H7 (cell line): Measurements from ENCODE around the gene CCN5. TPM values are rescaled to one million over a fixed set of nuclear protein-coding genes. Genes with fewer than 3 reads are reported as not detected.

ENCODE experiments used
- DNase-seq: peaks from one replicate; pipeline ENCODE4 v3.0.0; 2012
- H3K27me3 ChIP-seq: 2 replicates; pipeline ENCODE4 v1.6.0; 2011; ENCODE audit warnings: mild to moderate bottlenecking, low read length; ENCODE audit not compliant: control insufficient read depth, insufficient read depth
- H3K36me3 ChIP-seq: replicated peaks from 2 replicates; pipeline ENCODE4 v1.5.1; 2011; ENCODE audit warnings: low read length; ENCODE audit not compliant: control insufficient read depth, insufficient read depth
- H3K4me3 ChIP-seq: 2 replicates; pipeline ENCODE4 v1.5.1; 2011; ENCODE audit warnings: low read depth, mild to moderate bottlenecking, control low read depth, low read length, moderate library complexity; ENCODE audit not compliant: insufficient read depth
- total RNA-seq: library from RNA; depleted of rRNA; stranded (reverse); fragments of >200 nt; shearing (Covaris generic); gene quantifications from 2 replicates; pipeline ENCODE4 v1.2.3, GENCODE V29; 2014

Gene CCN5
- total RNA-seq, 1 experiment from 2014 or later = not detected

DNA sequence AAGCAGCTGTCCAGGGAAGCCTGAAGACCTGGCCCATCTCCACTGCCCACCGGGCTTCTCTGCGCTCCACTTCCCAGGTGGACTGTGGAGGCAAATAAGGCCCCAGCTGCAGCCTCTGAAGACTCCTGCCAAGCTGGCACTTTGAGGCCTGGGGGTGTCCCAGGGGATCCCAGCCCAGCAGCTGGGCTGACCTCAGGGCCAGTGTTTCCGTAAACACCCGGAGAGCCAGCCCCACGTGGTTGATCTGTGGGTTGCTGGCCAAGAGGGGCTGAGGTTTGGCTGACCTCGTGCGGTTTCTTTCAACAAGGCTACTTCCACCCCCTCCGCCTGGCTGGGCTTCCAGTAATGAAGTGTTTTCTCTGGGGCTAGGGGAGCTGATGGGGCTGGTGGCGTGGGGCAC lies 12.4 kb upstream of the CCN5 start:
- no peaks in the 10 kb centered on the region for H3K27me3 ChIP-seq
- no peak overlapping the region for H3K4me3 ChIP-seq
- no peaks in the 10 kb centered on the region for H3K36me3 ChIP-seq
- no peak for DNase-seq

DNA sequence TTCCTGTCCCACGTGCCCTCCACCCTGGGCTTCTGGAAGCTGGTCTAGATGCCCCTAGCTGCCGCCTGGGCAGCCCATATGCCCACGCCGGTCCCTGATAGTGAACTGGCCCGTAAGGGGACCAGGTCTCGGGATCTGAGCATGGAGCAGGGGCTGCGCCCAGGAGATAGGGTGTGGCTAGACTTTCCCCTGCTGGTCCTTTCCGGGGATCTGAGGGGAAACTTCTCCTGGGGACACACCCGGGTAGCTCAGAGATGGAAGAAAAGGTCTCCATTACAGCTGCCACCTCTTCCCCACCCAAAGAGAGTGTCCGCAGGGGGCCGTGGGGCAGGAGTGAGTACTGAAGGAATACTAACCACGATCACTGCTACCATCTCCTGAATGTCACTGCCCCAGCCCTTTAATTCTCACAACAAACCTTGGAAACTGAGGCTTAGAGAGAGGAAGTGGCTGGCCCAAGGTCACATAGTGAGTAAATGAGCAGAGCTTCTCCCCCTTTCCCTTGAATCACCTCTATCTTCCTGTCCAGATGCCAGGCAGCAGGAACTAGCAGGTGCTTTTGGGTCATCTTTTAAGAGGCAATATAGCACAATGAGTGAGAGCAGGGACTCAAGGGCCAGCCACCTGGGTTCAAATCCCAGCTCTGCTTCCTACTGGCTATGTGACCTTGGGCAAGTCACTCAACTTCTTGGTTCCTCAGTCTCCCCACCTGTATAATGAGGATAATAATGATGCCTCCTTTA lies 11.8 kb upstream of the CCN5 start:
- Histone ChIP-seq H3K36me3 (no peaks in the 10 kb centered on the region), H3K4me3 (no peak overlapping the region), H3K27me3 (no peaks in the 10 kb centered on the region)
- DNase-seq = peak; percentile 35

DNA sequence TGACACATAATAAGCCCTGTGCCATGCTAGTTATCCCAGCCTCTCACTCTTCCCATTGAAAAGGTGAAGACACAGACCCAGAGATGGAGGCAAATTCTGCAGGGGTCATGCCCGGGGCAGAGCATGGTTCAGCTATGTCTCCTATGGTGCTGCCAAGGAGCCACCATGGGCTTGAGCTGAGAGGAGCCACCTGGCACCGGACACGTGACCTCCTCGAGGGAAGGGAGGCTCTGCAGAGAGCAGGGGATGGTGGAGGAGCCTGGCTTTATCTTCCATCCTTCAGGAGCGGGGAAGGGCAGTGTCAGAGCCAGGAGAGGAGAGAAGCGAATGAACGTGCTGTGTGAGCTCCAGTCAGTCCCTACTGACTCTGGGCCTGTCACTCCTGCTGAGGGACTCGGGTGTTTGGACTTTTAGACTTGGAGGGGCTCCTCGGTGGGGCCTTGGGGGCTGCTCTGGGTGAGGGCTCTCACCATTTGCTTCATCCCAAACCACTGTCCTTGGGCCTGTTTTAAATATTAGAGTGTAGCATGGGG lies 11.1 kb upstream of the CCN5 start:
- DNase-seq = peak; percentile 28
- Histone ChIP-seq H3K36me3 (no peaks in the 10 kb centered on the region), H3K27me3 (no peaks in the 10 kb centered on the region), H3K4me3 (no peak overlapping the region)

DNA sequence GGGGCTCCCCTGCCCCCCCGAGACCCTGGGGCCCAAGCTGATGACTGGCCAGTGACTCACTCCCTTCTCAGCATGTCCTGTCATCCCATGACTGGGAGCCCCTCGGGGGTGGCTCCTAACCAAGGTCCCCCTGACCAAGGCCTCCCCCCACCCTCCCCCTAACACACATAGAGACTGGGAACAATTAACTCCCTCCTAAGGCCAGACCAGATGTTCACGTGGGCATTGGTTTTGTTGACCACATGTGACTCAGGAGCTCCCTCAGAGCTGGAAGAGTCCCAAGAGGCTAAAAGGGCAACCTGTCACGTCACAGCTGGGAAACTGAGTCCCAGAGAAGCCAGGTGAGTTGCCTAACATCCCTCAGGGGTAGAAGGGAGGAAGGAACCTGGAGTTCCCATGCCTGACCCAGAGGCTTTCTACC lies 10.6 kb upstream of the CCN5 start:
- no peaks in the 10 kb centered on the region for H3K36me3 ChIP-seq
- DNase-seq = peak; percentile 13
- no peaks in the 10 kb centered on the region for H3K27me3 ChIP-seq
- H3K4me3 ChIP-seq = no peak overlapping the region

DNA sequence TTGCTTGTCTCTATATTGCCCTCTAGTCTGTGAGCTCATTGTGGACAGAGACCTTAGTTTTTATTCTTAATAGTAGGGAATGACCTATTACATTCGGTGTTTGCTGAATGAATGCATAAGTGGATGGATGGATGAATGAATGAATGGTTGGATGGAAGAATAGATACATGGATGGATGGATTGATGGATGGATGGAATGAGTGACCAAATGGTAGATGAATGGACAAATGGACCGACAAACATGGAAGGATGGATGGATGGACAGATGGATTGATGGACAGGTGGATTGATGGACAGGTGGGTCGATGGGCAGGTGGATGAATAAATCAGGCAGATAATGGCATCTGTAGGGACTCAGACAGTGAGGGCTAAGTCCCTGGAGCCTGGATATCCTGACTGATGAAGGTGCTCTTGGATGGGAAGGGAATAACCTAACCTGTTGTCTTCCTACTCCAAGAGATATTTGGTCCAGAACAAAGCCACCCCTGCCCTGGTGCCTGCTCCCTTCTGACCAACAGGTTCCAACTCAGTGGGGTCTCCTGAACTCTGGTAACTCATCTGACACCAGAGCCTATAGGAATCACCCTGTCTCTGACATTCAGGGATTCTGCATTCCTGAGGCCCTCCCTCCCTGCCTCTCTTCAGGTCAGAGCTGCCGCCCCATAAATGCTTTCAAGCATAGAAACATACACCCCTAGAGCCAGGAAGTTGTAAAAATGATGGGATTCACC lies 9.6 kb upstream of the CCN5 start:
- DNase-seq = no peak
- Histone ChIP-seq H3K27me3 (no peaks in the 10 kb centered on the region), H3K4me3 (no peak overlapping the region), H3K36me3 (no peaks in the 10 kb centered on the region)

DNA sequence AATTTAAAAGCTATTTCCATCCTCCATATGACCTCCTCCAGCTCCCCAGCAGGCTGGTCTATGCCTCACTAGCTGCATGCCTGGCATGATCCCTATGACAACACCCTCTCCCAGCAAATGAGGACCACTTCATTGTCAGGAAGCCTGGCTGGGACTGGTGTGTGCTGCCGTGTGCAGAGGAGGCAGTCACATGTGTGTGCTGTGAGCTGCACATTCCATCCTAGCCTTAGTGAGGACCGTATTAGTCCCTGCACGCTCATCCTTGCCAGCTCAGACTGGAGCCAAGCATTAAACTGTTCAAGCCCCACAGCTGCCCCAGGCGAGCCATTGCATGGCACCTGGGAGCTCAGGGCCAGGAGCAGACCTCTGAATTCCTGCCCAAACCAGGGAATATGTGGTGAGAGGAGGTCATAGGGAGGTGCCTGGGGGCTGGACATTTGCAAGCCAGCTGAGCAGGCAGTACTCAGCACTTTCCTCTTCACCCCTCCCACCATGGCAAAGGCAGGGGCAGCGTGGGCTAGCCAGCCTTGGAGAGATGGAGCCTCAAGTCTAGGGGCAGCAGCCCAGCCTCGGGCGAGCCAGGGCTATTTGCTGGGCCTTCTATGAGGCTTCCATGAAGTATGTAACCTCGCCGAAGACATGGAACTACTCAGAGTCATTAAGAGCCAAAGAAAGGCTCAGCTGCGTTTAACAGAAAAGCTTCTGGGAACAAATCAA lies 8.7 kb upstream of the CCN5 start:
- Histone ChIP-seq H3K36me3 (no peaks in the 10 kb centered on the region), H3K4me3 (no peak overlapping the region), H3K27me3 (no peaks in the 10 kb centered on the region)
- DNase-seq = peak; percentile 19

DNA sequence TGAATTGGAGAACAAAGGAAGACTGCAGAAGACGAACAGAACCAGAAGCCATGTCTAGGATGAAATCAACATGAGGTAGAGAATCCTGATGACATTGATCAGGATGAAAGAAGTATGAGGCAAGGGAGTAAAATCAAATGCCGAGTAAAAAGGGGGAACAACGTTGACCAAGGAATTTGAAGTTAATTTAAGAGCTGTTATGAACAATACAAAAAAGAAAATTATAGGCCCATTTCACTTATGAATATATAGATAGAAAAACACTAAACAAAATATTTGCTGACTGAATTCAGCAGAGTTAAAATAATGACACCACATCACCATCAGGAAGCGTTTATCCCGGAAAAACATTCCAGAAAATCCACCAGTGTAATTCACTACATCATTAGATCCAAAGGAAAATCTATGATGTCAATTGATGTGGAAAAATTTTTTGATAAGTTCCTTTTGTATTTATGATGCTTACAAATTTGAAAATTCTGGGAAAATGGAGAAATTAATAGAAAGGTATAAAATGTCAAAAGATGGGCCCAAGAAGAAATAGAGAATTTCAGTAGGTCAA lies 8.1 kb upstream of the CCN5 start:
- Histone ChIP-seq H3K4me3 (no peak overlapping the region), H3K27me3 (no peaks in the 10 kb centered on the region), H3K36me3 (no peaks in the 10 kb centered on the region)
- DNase-seq = no peak

DNA sequence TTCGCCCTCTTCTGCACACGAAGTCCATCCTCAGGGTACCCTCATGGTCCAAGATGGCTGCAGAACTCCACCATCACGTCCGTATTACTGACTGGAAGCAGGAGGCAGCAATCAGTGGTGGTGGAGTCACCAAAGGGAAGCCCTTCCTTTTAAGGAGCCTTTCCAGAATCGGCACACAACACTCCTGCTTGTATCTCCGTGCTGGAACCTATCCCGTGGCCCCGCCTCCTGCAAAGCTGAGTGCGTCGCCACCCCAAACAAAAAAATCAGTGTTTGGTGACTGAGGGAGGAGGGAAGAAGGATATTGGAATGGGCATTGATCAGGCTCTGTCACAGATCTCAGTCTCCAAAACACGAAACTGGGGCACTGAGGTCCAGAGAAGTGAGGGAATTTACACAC lies 5.8 kb upstream of the CCN5 start:
- H3K27me3 ChIP-seq = no peaks in the 10 kb centered on the region
- H3K4me3 ChIP-seq = no peak overlapping the region
- DNase-seq = peak; percentile 22
- H3K36me3 ChIP-seq = no peaks in the 10 kb centered on the region

DNA sequence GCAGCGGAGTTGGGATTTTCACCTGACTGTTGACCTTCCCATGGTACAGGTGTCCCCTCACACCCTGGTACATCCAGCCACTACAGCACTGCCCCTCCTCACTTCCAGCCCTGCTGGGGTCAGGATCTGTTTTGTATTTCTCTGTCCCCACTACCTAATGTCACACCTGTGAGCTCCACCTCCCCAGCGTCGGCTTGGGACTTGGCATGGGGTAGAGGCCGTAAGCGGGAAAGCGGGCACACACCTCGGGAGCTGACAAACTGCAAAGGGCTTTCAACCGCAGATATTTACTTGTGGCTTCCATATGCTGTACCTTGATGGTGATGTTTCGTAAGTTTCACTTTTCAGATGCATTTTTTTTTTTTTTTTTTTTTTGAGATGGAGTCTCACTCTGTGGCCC lies 5.4 kb upstream of the CCN5 start:
- H3K27me3 ChIP-seq = no peaks in the 10 kb centered on the region

DNA sequence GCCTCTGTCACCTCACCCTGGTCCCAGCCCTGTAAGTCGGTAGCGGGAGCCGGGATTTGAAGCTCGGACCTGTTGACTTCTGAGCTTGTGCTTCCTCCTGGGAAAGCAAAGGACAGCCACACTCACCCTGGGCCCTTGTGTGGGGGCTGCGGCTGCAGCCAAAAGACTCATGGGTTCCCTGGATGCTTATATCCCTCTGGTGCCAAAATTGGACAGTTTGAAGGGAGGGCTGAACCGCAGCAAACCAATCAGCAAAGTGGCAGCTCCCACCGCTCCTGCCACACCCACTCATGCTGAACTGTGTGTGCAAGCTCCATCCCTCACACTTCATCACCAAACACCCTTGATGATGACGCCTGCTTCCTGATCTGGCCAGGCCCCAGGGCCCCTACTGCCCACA lies 3.9 kb upstream of the CCN5 start:
- Histone ChIP-seq H3K4me3 (no peak overlapping the region), H3K36me3 (no peaks in the 10 kb centered on the region), H3K27me3 (no peaks in the 10 kb centered on the region)
- DNase-seq = peak; percentile 23

More for the DNA sequence above, 5.4 kb upstream of the CCN5 start:
- Histone ChIP-seq H3K4me3 (no peak overlapping the region), H3K36me3 (no peaks in the 10 kb centered on the region)
- peak; percentile 23 for DNase-seq

DNA sequence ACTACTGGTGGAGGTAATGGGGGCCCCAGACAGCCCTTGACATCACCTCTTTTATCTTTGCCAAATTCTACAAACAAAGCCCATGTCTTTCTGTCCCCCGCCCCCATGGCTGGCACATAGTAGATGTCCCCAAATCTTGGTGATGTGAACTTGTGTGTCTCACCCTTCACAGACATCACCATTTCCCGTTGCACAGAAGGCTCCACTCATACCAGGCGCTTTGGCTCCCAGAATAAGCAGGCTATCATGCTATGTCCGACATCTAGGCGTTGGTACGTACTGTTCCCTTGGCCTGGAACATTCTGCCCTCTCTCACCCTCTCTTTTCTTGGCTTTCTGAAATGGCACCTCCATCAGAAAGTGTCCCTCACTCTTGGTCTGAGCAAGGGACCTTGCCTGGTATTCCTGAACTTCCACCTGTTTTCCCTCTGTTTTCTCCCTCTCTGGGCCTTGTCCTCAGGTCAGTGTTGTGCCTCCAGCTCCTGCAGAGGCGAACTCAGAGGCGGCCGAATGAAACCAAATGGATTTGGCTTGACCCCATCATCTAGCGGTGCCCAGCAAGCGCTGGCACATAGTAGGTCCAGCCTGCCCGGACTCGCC lies 968 bp upstream of the CCN5 start:
- H3K36me3 ChIP-seq = no peaks in the 10 kb centered on the region
- H3K4me3 ChIP-seq = no peak overlapping the region
- DNase-seq = no peak
- no peaks in the 10 kb centered on the region for H3K27me3 ChIP-seq

DNA sequence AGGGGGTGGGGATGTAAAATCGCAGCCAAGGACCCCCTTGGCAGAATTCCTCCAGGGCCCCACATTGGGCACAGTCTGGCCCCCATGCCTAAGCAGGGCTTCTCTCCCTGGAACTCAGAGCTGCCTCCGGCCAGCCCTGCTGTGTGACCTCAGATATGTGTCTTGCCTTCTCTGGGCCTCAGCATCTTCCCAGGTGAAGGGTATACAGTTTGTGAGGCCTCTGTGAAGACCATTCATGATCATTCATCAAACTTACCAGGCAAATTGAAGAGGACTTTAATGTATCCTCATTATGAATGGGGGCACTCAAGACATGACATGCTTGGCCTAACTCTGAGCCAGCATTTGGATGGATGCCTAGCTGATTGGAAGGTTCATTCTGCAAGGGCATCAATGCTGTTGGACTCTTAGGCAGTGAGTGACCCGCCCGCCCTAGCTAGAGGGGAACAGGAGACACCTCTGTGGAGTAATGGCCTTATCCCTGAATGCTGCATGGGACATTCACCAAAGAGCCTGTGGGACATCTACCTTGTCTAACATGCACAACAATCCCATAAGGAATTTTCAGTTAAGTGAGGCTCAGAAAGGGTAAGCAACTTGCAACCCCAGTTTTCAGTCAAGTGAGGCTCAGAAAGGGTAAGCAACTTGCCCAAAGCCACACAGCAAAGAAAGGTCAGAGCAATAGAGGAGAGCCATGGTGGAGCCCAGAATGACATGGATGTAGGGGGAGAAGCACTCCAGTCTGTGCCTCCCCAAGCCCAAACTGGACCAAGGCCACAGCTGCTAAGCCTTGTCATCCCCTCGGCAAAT lies 535 bp downstream of the CCN5 start:
- H3K4me3 ChIP-seq = no peak overlapping the region
- H3K27me3 ChIP-seq = no peaks in the 10 kb centered on the region
- no peaks in the 10 kb centered on the region for H3K36me3 ChIP-seq
- DNase-seq = no peak

DNA sequence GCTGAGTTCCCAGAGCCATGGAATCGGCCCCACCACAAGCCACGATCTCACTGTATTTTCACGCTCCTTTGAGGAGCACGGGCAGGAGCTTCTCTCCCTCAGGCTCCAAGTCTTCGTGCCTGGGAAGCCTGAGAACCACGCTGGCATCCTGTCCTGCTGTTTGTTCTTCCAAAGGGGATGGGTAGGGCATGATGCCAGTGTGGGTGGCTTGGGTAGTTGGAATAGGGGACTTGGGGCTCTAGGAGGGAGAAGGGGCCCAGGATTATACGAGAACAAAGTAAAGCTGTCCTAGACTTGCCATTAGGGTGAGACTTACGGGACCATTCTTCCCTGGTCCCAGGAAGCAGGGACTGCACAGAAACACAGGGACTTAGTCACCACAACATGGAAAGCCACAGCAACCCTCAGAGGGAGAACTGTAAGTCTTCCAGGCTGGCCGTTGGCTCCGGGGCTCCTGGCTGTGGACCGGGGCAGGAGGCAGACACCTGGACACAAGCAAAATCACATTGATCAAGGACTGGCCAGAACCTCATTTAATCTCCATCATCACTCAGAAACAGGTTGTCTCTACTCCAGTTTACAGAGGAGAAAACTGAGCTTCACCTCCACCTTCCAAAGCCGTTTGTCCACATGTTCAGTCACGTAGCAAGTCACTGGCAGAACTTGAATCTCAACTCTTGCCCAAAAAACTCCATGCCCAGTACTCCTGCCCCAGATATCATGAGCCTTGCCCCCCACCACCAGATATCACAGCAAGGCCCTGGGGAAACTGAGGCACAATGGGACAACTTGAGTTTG lies 1.3 kb downstream of the CCN5 start:
- Histone ChIP-seq H3K27me3 (no peaks in the 10 kb centered on the region), H3K4me3 (no peak overlapping the region), H3K36me3 (no peaks in the 10 kb centered on the region)
- no peak for DNase-seq
